ENCODE results near the gene PSMB11. TPM values are rescaled to one million over a fixed set of nuclear protein-coding genes. Genes with fewer than 3 reads are reported as not detected.
A peak's percentile ranks its signal among the peaks of the same experiment; 100 is the strongest.

The PSMB11 gene
- total and polyA plus RNA-seq, 4 experiments from 2014 or later, result not detected

- Mint-ChIP-seq H3K27me3 (no peaks in the 10 kb centered on the region), H3K36me3 (peaks cover 57 to 75% of the 10 kb centered on the region in 2 donors), H3K9me3 (no peaks in the 10 kb centered on the region), H3K4me1 (peaks cover 2 to 9% (median 7%) of the 10 kb centered on the region in 4 donors), H3K27ac (peak overlapping the region in 5 of 7 donors; percentile 13 to 86 (median 71)), H3K4me3 (no peak overlapping the region)
- Histone ChIP-seq H3K27ac (ENCODE audit: low read depth, low read length) (no peak overlapping the region), H3K9me3 (ENCODE audit: control insufficient read depth in 1 of 2, low read length in 2 of 2) (no peaks in the 10 kb centered on the region), H3K4me1 (ENCODE audit: insufficient read depth, low read length) (no peaks in the 10 kb centered on the region), H3K27me3 (ENCODE audit: insufficient read depth, low read length) (no peaks in the 10 kb centered on the region), H3K36me3 (ENCODE audit: insufficient read depth, low read length) (peaks cover 78% of the 10 kb centered on the region), H3K4me3 (ENCODE audit: low read length in 2 of 2) (no peak overlapping the region)
- no peak for DNase-seq
- ChIA-PET CTCF (ENCODE audit: partially characterized antibody) (interaction anchor here (0.7 to 5.6 kb wide), 8 partner anchors 8 to 92 kb away, joined by 3 to 47 read pairs (median 4); partner anchors contain the start of genes ACIN1 and C14orf119), POLR2A (ENCODE audit: partially characterized antibody) (interaction anchor here (0.5 to 0.9 kb wide), 2 partner anchors 14 to 20 kb away, joined by 3 to 4 read pairs; partner anchors contain the start of gene ACIN1)
- intact Hi-C loops (cut with micrococcal nuclease), result no loop called here
These were observed 38.5 kb downstream of the PSMB11 start for GRCh38 chr14:23080474-23080873.

- ChIA-PET POLR2A (ENCODE audit: partially characterized antibody) (interaction anchor here (0.8 to 1.1 kb wide), 2 partner anchors 9 kb away, joined by 3 to 6 read pairs; partner anchors contain the start of genes ACIN1 and C14orf119), CTCF (ENCODE audit: partially characterized antibody) (interaction anchor here (1.1 to 2.1 kb wide), 7 partner anchors 8 to 99 kb away, joined by 3 to 8 read pairs (median 4); partner anchors contain the start of genes ACIN1 and C14orf119)
- Mint-ChIP-seq H3K36me3 (peaks cover 56 to 71% of the 10 kb centered on the region in 2 donors), H3K4me3 (no peak overlapping the region), H3K4me1 (peaks cover 19 to 37% (median 20%) of the 10 kb centered on the region in 4 donors), H3K27ac (no peak overlapping the region), H3K9me3 (peaks cover 0 to 3% (median 0%) of the 10 kb centered on the region in 8 donors), H3K27me3 (no peaks in the 10 kb centered on the region)
- no peaks in the 10 kb centered on the region for H3K9me3 ChIP-seq (ENCODE audit: control insufficient read depth in 1 of 2, low read length in 2 of 2)
- intact Hi-C loops (cut with micrococcal nuclease), result no loop called here
- H3K27ac ChIP-seq (ENCODE audit: low read depth, low read length), result no peak overlapping the region
- peaks cover 69% of the 10 kb centered on the region for H3K36me3 ChIP-seq (ENCODE audit: insufficient read depth, low read length)
- no peaks in the 10 kb centered on the region for H3K27me3 ChIP-seq (ENCODE audit: insufficient read depth, low read length)
- H3K4me3 ChIP-seq (ENCODE audit: low read length in 2 of 2), result no peak overlapping the region
- DNase-seq, result no peak
- peaks cover 5% of the 10 kb centered on the region for H3K4me1 ChIP-seq (ENCODE audit: insufficient read depth, low read length)
These were observed 43.4 kb downstream of the PSMB11 start for GRCh38 chr14:23085458-23085857.

- Histone ChIP-seq H3K27ac (ENCODE audit: low read depth, low read length) (no peak overlapping the region), H3K4me1 (ENCODE audit: insufficient read depth, low read length) (peaks cover 5% of the 10 kb centered on the region), H3K4me3 (ENCODE audit: low read length in 2 of 2) (no peak overlapping the region), H3K9me3 (ENCODE audit: control insufficient read depth in 1 of 2, low read length in 2 of 2) (no peaks in the 10 kb centered on the region), H3K27me3 (ENCODE audit: insufficient read depth, low read length) (no peaks in the 10 kb centered on the region), H3K36me3 (ENCODE audit: insufficient read depth, low read length) (peaks cover 62% of the 10 kb centered on the region)
- peaks cover 0 to 3% (median 0%) of the 10 kb centered on the region in 8 donors for H3K9me3 Mint-ChIP-seq
- peak overlapping the region in 3 of 7 donors; percentile 22 to 76 (median 59) for H3K27ac Mint-ChIP-seq
- intact Hi-C loops (cut with micrococcal nuclease), result no loop called here
- no peak overlapping the region for H3K4me3 Mint-ChIP-seq
- peaks cover 50 to 63% of the 10 kb centered on the region in 2 donors for H3K36me3 Mint-ChIP-seq
- H3K27me3 Mint-ChIP-seq, result no peaks in the 10 kb centered on the region
- no peak for DNase-seq
- ChIA-PET CTCF (ENCODE audit: partially characterized antibody) (interaction anchor here (1.1 to 2.1 kb wide), 5 partner anchors 9 to 100 kb away, joined by 3 to 8 read pairs (median 4); no protein-coding TSS in a partner anchor), POLR2A (ENCODE audit: partially characterized antibody) (interaction anchor here (0.7 kb wide), 1 partner anchor 26 kb away, joined by 3 read pairs; no protein-coding TSS in a partner anchor)
- peaks cover 19 to 40% (median 19%) of the 10 kb centered on the region in 4 donors for H3K4me1 Mint-ChIP-seq
These were observed 44.6 kb downstream of the PSMB11 start for GRCh38 chr14:23086565-23086964.

- Histone ChIP-seq H3K36me3 (ENCODE audit: insufficient read depth, low read length) (peaks cover 65% of the 10 kb centered on the region), H3K4me1 (ENCODE audit: insufficient read depth, low read length) (peaks cover 29% of the 10 kb centered on the region), H3K9me3 (ENCODE audit: control insufficient read depth in 1 of 2, low read length in 2 of 2) (no peaks in the 10 kb centered on the region), H3K4me3 (ENCODE audit: low read length in 2 of 2) (no peak overlapping the region), H3K27ac (ENCODE audit: low read depth, low read length) (no peak overlapping the region), H3K27me3 (ENCODE audit: insufficient read depth, low read length) (no peaks in the 10 kb centered on the region)
- Mint-ChIP-seq H3K27me3 (no peaks in the 10 kb centered on the region), H3K4me1 (peaks cover 29 to 50% (median 33%) of the 10 kb centered on the region in 4 donors), H3K9me3 (peaks cover 0 to 3% (median 0%) of the 10 kb centered on the region in 8 donors), H3K4me3 (peak overlapping the region in 1 of 8 donors; percentile 3), H3K27ac (peak overlapping the region in 1 of 7 donors; percentile 14), H3K36me3 (peaks cover 55 to 68% of the 10 kb centered on the region in 2 donors)
- CTCF ChIA-PET (ENCODE audit: partially characterized antibody), result interaction anchor here (0.5 to 5.4 kb wide), 8 partner anchors 9 to 116 kb away, joined by 3 to 37 read pairs (median 4); no protein-coding TSS in a partner anchor
- POLR2A ChIA-PET (ENCODE audit: partially characterized antibody), result interaction anchor here (1.2 kb wide), 1 partner anchor 23 kb away, joined by 3 read pairs; no protein-coding TSS in a partner anchor
- intact Hi-C loops (cut with micrococcal nuclease), result loop anchor here (10.0 kb wide), 1 partner anchor 465 kb away; the partner anchor contains the start of genes THTPA and ZFHX2
- no peak for DNase-seq
These were observed 47.7 kb downstream of the PSMB11 start for GRCh38 chr14:23089498-23090253.

GRCh38 chr14:23090254-23090636 lies 48.2 kb downstream of the PSMB11 start:
- Histone ChIP-seq H3K4me1 (ENCODE audit: insufficient read depth, low read length) (peaks cover 29% of the 10 kb centered on the region), H3K27me3 (ENCODE audit: insufficient read depth, low read length) (no peaks in the 10 kb centered on the region), H3K4me3 (ENCODE audit: low read length in 2 of 2) (no peak overlapping the region), H3K27ac (ENCODE audit: low read depth, low read length) (no peak overlapping the region), H3K36me3 (ENCODE audit: insufficient read depth, low read length) (peaks cover 63% of the 10 kb centered on the region), H3K9me3 (ENCODE audit: control insufficient read depth in 1 of 2, low read length in 2 of 2) (no peaks in the 10 kb centered on the region)
- Mint-ChIP-seq H3K9me3 (peaks cover 0 to 3% (median 0%) of the 10 kb centered on the region in 8 donors), H3K4me1 (peaks cover 29 to 50% (median 33%) of the 10 kb centered on the region in 4 donors), H3K27me3 (no peaks in the 10 kb centered on the region), H3K36me3 (peaks cover 50 to 64% of the 10 kb centered on the region in 2 donors), H3K4me3 (no peak overlapping the region), H3K27ac (peak overlapping the region in 2 of 7 donors; percentile 67 to 83)
- DNase-seq, result no peak
- intact Hi-C loops (cut with micrococcal nuclease), result loop anchor here (10.0 kb wide), 1 partner anchor 465 kb away; the partner anchor contains the start of genes THTPA and ZFHX2
- ChIA-PET POLR2A (ENCODE audit: partially characterized antibody) (interaction anchor here (1.2 kb wide), 1 partner anchor 22 kb away, joined by 3 read pairs; no protein-coding TSS in a partner anchor), CTCF (ENCODE audit: partially characterized antibody) (interaction anchor here (0.5 to 5.4 kb wide), 9 partner anchors 10 to 117 kb away, joined by 3 to 37 read pairs (median 4); no protein-coding TSS in a partner anchor)

GRCh38 chr14:23091294-23092225 lies 49.5 kb downstream of the PSMB11 start:
- Mint-ChIP-seq H3K36me3 (peaks cover 41 to 51% of the 10 kb centered on the region in 2 donors), H3K9me3 (peaks cover 0 to 3% (median 0%) of the 10 kb centered on the region in 8 donors), H3K27ac (peak overlapping the region in 3 of 7 donors; percentile 38 to 66 (median 51)), H3K4me1 (peaks cover 25 to 40% (median 31%) of the 10 kb centered on the region in 4 donors), H3K27me3 (no peaks in the 10 kb centered on the region), H3K4me3 (peak overlapping the region in 2 of 8 donors; percentile 10 to 41)
- DNase-seq, result no peak
- ChIA-PET POLR2A (ENCODE audit: partially characterized antibody) (interaction anchor here (1.0 to 1.1 kb wide), 2 partner anchors 29 to 85 kb away, joined by 3 read pairs; no protein-coding TSS in a partner anchor), CTCF (ENCODE audit: partially characterized antibody) (interaction anchor here (1.4 to 5.4 kb wide), 5 partner anchors 14 to 97 kb away, joined by 4 to 37 read pairs (median 8); no protein-coding TSS in a partner anchor)
- no peak overlapping the region for H3K4me3 ChIP-seq (ENCODE audit: low read length in 2 of 2)
- H3K4me1 ChIP-seq (ENCODE audit: insufficient read depth, low read length), result peaks cover 31% of the 10 kb centered on the region
- H3K9me3 ChIP-seq (ENCODE audit: control insufficient read depth in 1 of 2, low read length in 2 of 2), result no peaks in the 10 kb centered on the region
- H3K27ac ChIP-seq (ENCODE audit: low read depth, low read length), result no peak overlapping the region
- intact Hi-C loops (cut with micrococcal nuclease), result loop anchor here (10.0 kb wide), 1 partner anchor 463 kb away; the partner anchor contains the start of genes THTPA and ZFHX2
- peaks cover 52% of the 10 kb centered on the region for H3K36me3 ChIP-seq (ENCODE audit: insufficient read depth, low read length)
- H3K27me3 ChIP-seq (ENCODE audit: insufficient read depth, low read length), result no peaks in the 10 kb centered on the region

Data from CD4-positive, alpha-beta memory T cell (primary cell).